H9 (cell line): ENCODE measurements around the gene TMEM147. TPM values are rescaled to one million over a fixed set of nuclear protein-coding genes. Genes with fewer than 3 reads are reported as not detected.

Experiments
- DNase-seq: peaks from one replicate; pipeline ENCODE4 v3.0.0-alpha.2; 2017
- H2AFZ ChIP-seq: one replicate; pipeline ENCODE4 v1.6.1; 2013; ENCODE audit warnings: mild to moderate bottlenecking, low read length, control low read depth, moderate library complexity
- H2AK5ac ChIP-seq: 2 replicates; pipeline ENCODE4 v1.6.1; 2013; ENCODE audit warnings: low read length, control low read depth, mixed read lengths; ENCODE audit not compliant: insufficient read length
- H2BK120ac ChIP-seq: one replicate; pipeline ENCODE4 v1.6.1; 2013; ENCODE audit warnings: low read depth, mild to moderate bottlenecking, low read length, control low read depth, inconsistent platforms; ENCODE audit not compliant: poor library complexity, severe bottlenecking
- H2BK12ac ChIP-seq: 2 replicates; pipeline ENCODE4 v1.6.1; 2013; ENCODE audit warnings: low read length, control low read depth, mixed read lengths, low read depth; ENCODE audit not compliant: insufficient read length
- H2BK15ac ChIP-seq: 2 replicates; pipeline ENCODE4 v1.6.1; 2013; ENCODE audit warnings: low read depth, low read length, control low read depth
- H2BK20ac ChIP-seq: one replicate; pipeline ENCODE4 v1.6.1; 2013; ENCODE audit warnings: low read depth, mild to moderate bottlenecking, low read length, control low read depth, inconsistent platforms; ENCODE audit not compliant: poor library complexity, severe bottlenecking
- H2BK5ac ChIP-seq: 2 replicates; pipeline ENCODE4 v1.6.1; 2013; ENCODE audit warnings: low read length, control low read depth, mixed read lengths; ENCODE audit not compliant: insufficient read length
- H3K14ac ChIP-seq: 2 replicates; pipeline ENCODE4 v1.6.1; 2013; ENCODE audit warnings: low read length, control low read depth; ENCODE audit not compliant: insufficient read depth
- H3K18ac ChIP-seq: 2 replicates; pipeline ENCODE4 v1.6.1; 2013; ENCODE audit warnings: low read depth, mild to moderate bottlenecking, mixed read lengths, low read length, control low read depth; ENCODE audit not compliant: insufficient read length
- H3K23ac ChIP-seq: 2 replicates; pipeline ENCODE4 v1.6.1; 2013; ENCODE audit warnings: low read length, control low read depth, mixed read lengths, low read depth; ENCODE audit not compliant: insufficient read length
- H3K23me2 ChIP-seq: 2 replicates; pipeline ENCODE4 v1.6.1; 2013; ENCODE audit warnings: low read depth, mild to moderate bottlenecking, mixed read lengths, low read length, control low read depth; ENCODE audit not compliant: insufficient read length, poor library complexity, severe bottlenecking
- H3K27ac ChIP-seq: 2 replicates; pipeline ENCODE4 v1.5.1; 2013; ENCODE audit warnings: low read length, control low read depth, mixed read lengths, low read depth; ENCODE audit not compliant: insufficient read length
- H3K27me3 ChIP-seq: 2 replicates; pipeline ENCODE4 v1.6.1; 2013; ENCODE audit warnings: low read length, control low read depth, inconsistent platforms; ENCODE audit not compliant: insufficient read depth
- H3K4ac ChIP-seq: 2 replicates; pipeline ENCODE4 v1.6.1; 2013; ENCODE audit warnings: low read depth, mild to moderate bottlenecking, control low read depth, inconsistent platforms, low read length, moderate library complexity
- H3K4me1 ChIP-seq: 2 replicates; pipeline ENCODE4 v1.6.1; 2013; ENCODE audit warnings: low read length, control low read depth, inconsistent platforms; ENCODE audit not compliant: insufficient read depth
- H3K4me2 ChIP-seq: 2 replicates; pipeline ENCODE4 v1.6.1; 2013; ENCODE audit warnings: low read length, control low read depth, mixed read lengths; ENCODE audit not compliant: insufficient read length, insufficient read depth
- H3K56ac ChIP-seq: 2 replicates; pipeline ENCODE4 v1.6.1; 2013; ENCODE audit warnings: low read depth, mild to moderate bottlenecking, mixed read lengths, low read length, control low read depth; ENCODE audit not compliant: insufficient read length
- H3K79me1 ChIP-seq: 2 replicates; pipeline ENCODE4 v1.6.1; 2013; ENCODE audit warnings: low read depth, mild to moderate bottlenecking, moderate library complexity, low read length, control low read depth, inconsistent platforms; ENCODE audit not compliant: insufficient read depth, poor library complexity, severe bottlenecking
- H3K79me2 ChIP-seq: 2 replicates; pipeline ENCODE4 v1.6.1; 2013; ENCODE audit warnings: low read length, control low read depth, inconsistent platforms; ENCODE audit not compliant: insufficient read depth
- H3K9ac ChIP-seq: 2 replicates; pipeline ENCODE4 v1.6.1; 2013; ENCODE audit warnings: low read length, control low read depth, mixed read lengths; ENCODE audit not compliant: insufficient read length; ENCODE audit errors: extremely low read depth
- H3K9me3 ChIP-seq: one replicate; pipeline ENCODE4 v1.6.1; 2013; ENCODE audit warnings: low read depth, low read length, inconsistent platforms; ENCODE audit not compliant: control insufficient read depth
- H3T11ph ChIP-seq: one replicate; pipeline ENCODE4 v1.6.1; 2013; ENCODE audit warnings: mild to moderate bottlenecking, low read length, control low read depth, inconsistent platforms
- H4K20me1 ChIP-seq: one replicate; pipeline ENCODE4 v1.6.1; 2013; ENCODE audit not compliant: control insufficient read depth, insufficient read length, insufficient read depth
- H4K5ac ChIP-seq: 2 replicates; pipeline ENCODE4 v1.6.1; 2013; ENCODE audit warnings: low read depth, mild to moderate bottlenecking, mixed read lengths, low read length, control low read depth; ENCODE audit not compliant: insufficient read length
- H4K8ac ChIP-seq: replicated peaks from 2 replicates; pipeline ENCODE4 v1.6.1; 2013; ENCODE audit warnings: low read length, control low read depth, mixed read lengths, low read depth; ENCODE audit not compliant: insufficient read length
- H4K91ac ChIP-seq: 2 replicates; pipeline ENCODE4 v1.6.1; 2013; ENCODE audit warnings: low read depth, mild to moderate bottlenecking, moderate library complexity, mixed read lengths, low read length, control low read depth; ENCODE audit not compliant: insufficient read length
- H3K27ac Mint-ChIP-seq, 3 experiments: 2 replicates in 2 of 3; 3 replicates in 1 of 3; pipeline ENCODE4 v1.8.0; 2020 to 2021; ENCODE audit warnings: mixed read lengths in 3 of 3, mild to moderate bottlenecking in 1 of 3, moderate library complexity in 1 of 3
- H3K27me3 Mint-ChIP-seq: 2 replicates; pipeline ENCODE4 v1.8.0; 2021; ENCODE audit warnings: low read depth, mild to moderate bottlenecking, moderate library complexity, mixed read lengths
- H3K36me3 Mint-ChIP-seq, 3 experiments: 2 replicates in 2 of 3; 3 replicates in 1 of 3; pipeline ENCODE4 v1.8.0; 2020 to 2021; ENCODE audit warnings: low read depth in 3 of 3, mixed read lengths in 3 of 3; ENCODE audit not compliant: insufficient read depth in 1 of 3
- H3K4me1 Mint-ChIP-seq, 2 experiments: 2 replicates each; pipeline ENCODE4 v1.8.0; 2020; ENCODE audit warnings: mixed read lengths in 2 of 2
- H3K4me3 Mint-ChIP-seq, 2 experiments: 2 replicates in 1 of 2; 3 replicates in 1 of 2; pipeline ENCODE4 v1.8.0; 2020 to 2021; ENCODE audit warnings: mild to moderate bottlenecking in 2 of 2, mixed read lengths in 2 of 2, moderate library complexity in 1 of 2
- H3K9me3 Mint-ChIP-seq, 2 experiments: 2 replicates in 1 of 2; 3 replicates in 1 of 2; pipeline ENCODE4 v1.8.0; 2020; ENCODE audit warnings: mild to moderate bottlenecking in 2 of 2, mixed read lengths in 2 of 2, moderate library complexity in 1 of 2
- WGBS: extraction: QIAGEN DNeasy Blood & Tissue Kit; methylation state at CpG from one replicate; pipeline ENCODE4 v1.1.7; 2013; ENCODE audit warnings: missing lambda C conversion rate, low lambda C conversion rate, mixed read lengths; ENCODE audit not compliant: insufficient read length; ENCODE audit errors: extremely low coverage; 5-methylcytosine and 5-hydroxymethylcytosine counted together
- total RNA-seq: library from RNA; stranded (reverse); gene quantifications from 2 replicates; pipeline ENCODE4 v1.2.1, GENCODE V29; 2021
- TF ChIP-seq, protein P1 (sequence below): fragments of 200-600 bp; sonication (generic); conservative IDR thresholded peaks from 3 replicates; pipeline ENCODE4 v1.8.0; 2021; ENCODE audit warnings: antibody characterized with exemption, mild to moderate bottlenecking

Gene TMEM147
- total RNA-seq, 1 experiment from 2014 or later = 125 TPM

DNA sequence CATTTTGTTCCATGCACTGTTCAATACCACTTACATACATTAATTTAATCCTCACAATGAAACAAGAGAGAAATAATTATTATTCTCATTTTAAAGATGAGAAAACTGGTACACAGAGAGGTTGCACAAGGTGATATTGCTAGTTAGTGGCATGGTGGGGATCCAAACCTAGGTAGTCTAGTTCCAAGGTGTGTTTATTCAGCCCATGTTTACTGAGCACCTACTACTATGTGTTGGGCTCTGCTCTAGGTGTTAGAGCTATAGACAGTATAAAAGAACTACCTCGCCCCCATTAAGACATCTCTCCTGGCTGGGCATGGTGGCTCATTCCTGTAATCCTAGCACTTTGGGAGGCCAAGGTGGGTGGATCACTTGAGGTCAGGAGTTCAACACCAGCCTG lies 37.3 kb downstream of the TMEM147 start:
- no peak overlapping the region for H3K14ac ChIP-seq
- H3K4me1 ChIP-seq = no peaks in the 10 kb centered on the region
- Mint-ChIP-seq H3K36me3 (no peaks in the 10 kb centered on the region; a peak in 1 of 7 replicates), H3K27ac (no peak overlapping the region), H3K4me3 (no peak overlapping the region), H3K4me1 (peaks cover 0 to 2% of the 10 kb centered on the region in 2 experiments; a peak in 1 of 4 replicates), H3K9me3 (peaks cover 2 to 12% of the 10 kb centered on the region in 2 experiments; a peak in 4 of 5 replicates), H3K27me3 (peaks cover 48% of the 10 kb centered on the region)
- no peak overlapping the region for H3K27ac ChIP-seq
- TF ChIP-seq, protein P1, sequence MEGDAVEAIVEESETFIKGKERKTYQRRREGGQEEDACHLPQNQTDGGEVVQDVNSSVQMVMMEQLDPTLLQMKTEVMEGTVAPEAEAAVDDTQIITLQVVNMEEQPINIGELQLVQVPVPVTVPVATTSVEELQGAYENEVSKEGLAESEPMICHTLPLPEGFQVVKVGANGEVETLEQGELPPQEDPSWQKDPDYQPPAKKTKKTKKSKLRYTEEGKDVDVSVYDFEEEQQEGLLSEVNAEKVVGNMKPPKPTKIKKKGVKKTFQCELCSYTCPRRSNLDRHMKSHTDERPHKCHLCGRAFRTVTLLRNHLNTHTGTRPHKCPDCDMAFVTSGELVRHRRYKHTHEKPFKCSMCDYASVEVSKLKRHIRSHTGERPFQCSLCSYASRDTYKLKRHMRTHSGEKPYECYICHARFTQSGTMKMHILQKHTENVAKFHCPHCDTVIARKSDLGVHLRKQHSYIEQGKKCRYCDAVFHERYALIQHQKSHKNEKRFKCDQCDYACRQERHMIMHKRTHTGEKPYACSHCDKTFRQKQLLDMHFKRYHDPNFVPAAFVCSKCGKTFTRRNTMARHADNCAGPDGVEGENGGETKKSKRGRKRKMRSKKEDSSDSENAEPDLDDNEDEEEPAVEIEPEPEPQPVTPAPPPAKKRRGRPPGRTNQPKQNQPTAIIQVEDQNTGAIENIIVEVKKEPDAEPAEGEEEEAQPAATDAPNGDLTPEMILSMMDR = no peak
- H2BK15ac ChIP-seq = no peak overlapping the region
- no peak overlapping the region for H3K9ac ChIP-seq
- H2AK5ac ChIP-seq = no peak overlapping the region
- H2BK120ac ChIP-seq = no peak overlapping the region
- no peak overlapping the region for H3K4ac ChIP-seq
- H3K4me2 ChIP-seq = no peak overlapping the region
- DNase-seq = no peak
- H3K79me1 ChIP-seq = no peaks in the 10 kb centered on the region
- no peaks in the 10 kb centered on the region for H3K9me3 ChIP-seq
- no peaks in the 10 kb centered on the region for H4K20me1 ChIP-seq
- H2AFZ ChIP-seq = no peak overlapping the region
- H2BK12ac ChIP-seq = no peak overlapping the region
- WGBS = no CpG with 5 or more reads among the region's 1 CpG
- H4K8ac ChIP-seq = no peak overlapping the region
- H3T11ph ChIP-seq = no peak overlapping the region
- H3K23ac ChIP-seq = no peak overlapping the region
- H4K5ac ChIP-seq = no peak overlapping the region
- H2BK20ac ChIP-seq = no peak overlapping the region
- no peaks in the 10 kb centered on the region; the same call in 1 of the 2 replicates for H3K27me3 ChIP-seq
- no peak overlapping the region for H4K91ac ChIP-seq
- H3K56ac ChIP-seq = no peak overlapping the region
- no peaks in the 10 kb centered on the region for H3K23me2 ChIP-seq
- H3K18ac ChIP-seq = no peak overlapping the region
- no peak overlapping the region for H2BK5ac ChIP-seq
- no peaks in the 10 kb centered on the region for H3K79me2 ChIP-seq
